GM10248 (cell line): ENCODE data around the gene NTM.

Experiments used
- CTCF ChIA-PET: fragments of 300-600 bp; sonication (Branson Sonifier 250); formaldehyde crosslinking; extraction: SDS; loops from one replicate; lab custom pipeline; 2021; ENCODE audit warnings: antibody characterized with exemption; lab: Yijun Ruan, JAX
- POLR2A ChIA-PET: fragments of 350-650 bp; sonication (Branson Sonifier 250); formaldehyde crosslinking; extraction: SDS; loops from one replicate; lab custom pipeline; 2020; ENCODE audit warnings: antibody characterized with exemption; lab: Yijun Ruan, JAX
- DNase-seq: peaks from one replicate; pipeline ENCODE4 v3.0.0; 2012; ENCODE audit errors: extremely low spot score
- CTCF ChIP-seq: IDR thresholded peaks from 2 replicates; pipeline ENCODE4 v1.5.1; 2012; ENCODE audit warnings: mild to moderate bottlenecking, low read depth; ENCODE audit errors: extremely low read depth, missing control alignments, control extremely low read depth

The NTM gene

GRCh38 chr11:131758726-131759125 lies 388.3 kb downstream of the NTM start:
- no peak for TF ChIP-seq CTCF
- no peak for DNase-seq
- POLR2A ChIA-PET, result no interaction called here
- CTCF ChIA-PET, result interaction anchor here (1.3 to 4.1 kb wide), 2 partner anchors 11 to 20 kb away, joined by 3 to 35 read pairs; no protein-coding TSS in a partner anchor

GRCh38 chr11:131759140-131759539 lies 388.7 kb downstream of the NTM start:
- DNase-seq, result no peak
- ChIA-PET CTCF (interaction anchor here (0.9 to 4.1 kb wide), 2 partner anchors 9 to 12 kb away, joined by 3 to 35 read pairs; no protein-coding TSS in a partner anchor), POLR2A (no interaction called here)
- no peak for TF ChIP-seq CTCF

- ChIA-PET CTCF (interaction anchor here (0.9 to 4.1 kb wide), 2 partner anchors 8 to 13 kb away, joined by 3 to 35 read pairs; no protein-coding TSS in a partner anchor), POLR2A (interaction anchor here (0.7 kb wide), 1 partner anchor 208 kb away, joined by 4 read pairs; no protein-coding TSS in a partner anchor)
- no peak for DNase-seq
- TF ChIP-seq CTCF, result no peak
Measured at GRCh38 chr11:131760091-131761061, 390.0 kb downstream of the NTM start.

- ChIA-PET POLR2A (no interaction called here), CTCF (no interaction called here)
- DNase-seq, result no peak
- no peak for TF ChIP-seq CTCF
Measured at GRCh38 chr11:131762346-131763110, 392.1 kb downstream of the NTM start.

- TF ChIP-seq CTCF, result no peak
- CTCF ChIA-PET, result no interaction called here
- POLR2A ChIA-PET, result no interaction called here
- no peak for DNase-seq
Measured at GRCh38 chr11:131763193-131763890, 392.9 kb downstream of the NTM start.
